AG10803 (cell line): ENCODE data around the gene HMGA1.

Source experiments
- DNase-seq: peaks from one replicate; pipeline ENCODE4 v3.0.0; 2010; ENCODE audit warnings: low read depth
- H3K4me3 ChIP-seq: 2 replicates; pipeline ENCODE4 v1.5.1; 2011; ENCODE audit warnings: mild to moderate bottlenecking, low read length, control low read depth
- TF ChIP-seq, protein P1 (sequence below): conservative IDR thresholded peaks from 2 replicates; pipeline ENCODE4 v1.5.1; 2011; ENCODE audit warnings: mild to moderate bottlenecking, low read length, control low read depth, inconsistent platforms

HMGA1 gene

DNA sequence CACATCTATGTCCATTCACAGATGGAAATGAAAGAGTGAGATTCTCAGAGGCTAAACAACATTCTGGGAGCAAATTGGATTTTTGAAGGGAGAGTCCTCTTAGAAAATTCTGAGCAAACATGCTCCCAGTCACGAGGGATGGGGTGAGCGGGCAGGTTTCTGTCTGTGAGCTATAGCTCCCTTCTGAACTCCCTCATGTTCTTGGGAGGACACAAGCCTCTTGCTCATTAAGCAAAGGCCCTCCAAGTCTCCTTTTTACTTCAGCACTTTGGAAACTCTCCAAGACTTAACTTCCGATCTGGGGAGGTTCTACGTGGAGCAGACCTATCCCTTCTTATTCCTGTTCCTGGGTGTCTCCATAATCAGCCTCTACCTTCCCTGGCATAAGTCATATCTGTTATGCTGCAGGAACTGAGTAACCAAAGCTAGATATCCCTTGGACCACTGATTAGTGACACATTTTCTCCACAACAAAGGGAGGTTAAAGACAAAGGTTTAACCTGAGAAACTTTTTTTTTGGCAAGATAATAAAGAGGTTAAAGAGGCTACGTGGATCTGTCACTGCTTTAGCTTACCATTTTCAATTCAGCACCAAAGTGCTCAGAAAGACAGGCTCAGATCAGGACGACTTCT lies 45.1 kb downstream of the HMGA1 start:
- DNase-seq = no peak
- H3K4me3 ChIP-seq = no peak overlapping the region
- TF ChIP-seq, protein P1, sequence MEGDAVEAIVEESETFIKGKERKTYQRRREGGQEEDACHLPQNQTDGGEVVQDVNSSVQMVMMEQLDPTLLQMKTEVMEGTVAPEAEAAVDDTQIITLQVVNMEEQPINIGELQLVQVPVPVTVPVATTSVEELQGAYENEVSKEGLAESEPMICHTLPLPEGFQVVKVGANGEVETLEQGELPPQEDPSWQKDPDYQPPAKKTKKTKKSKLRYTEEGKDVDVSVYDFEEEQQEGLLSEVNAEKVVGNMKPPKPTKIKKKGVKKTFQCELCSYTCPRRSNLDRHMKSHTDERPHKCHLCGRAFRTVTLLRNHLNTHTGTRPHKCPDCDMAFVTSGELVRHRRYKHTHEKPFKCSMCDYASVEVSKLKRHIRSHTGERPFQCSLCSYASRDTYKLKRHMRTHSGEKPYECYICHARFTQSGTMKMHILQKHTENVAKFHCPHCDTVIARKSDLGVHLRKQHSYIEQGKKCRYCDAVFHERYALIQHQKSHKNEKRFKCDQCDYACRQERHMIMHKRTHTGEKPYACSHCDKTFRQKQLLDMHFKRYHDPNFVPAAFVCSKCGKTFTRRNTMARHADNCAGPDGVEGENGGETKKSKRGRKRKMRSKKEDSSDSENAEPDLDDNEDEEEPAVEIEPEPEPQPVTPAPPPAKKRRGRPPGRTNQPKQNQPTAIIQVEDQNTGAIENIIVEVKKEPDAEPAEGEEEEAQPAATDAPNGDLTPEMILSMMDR = no peak

DNA sequence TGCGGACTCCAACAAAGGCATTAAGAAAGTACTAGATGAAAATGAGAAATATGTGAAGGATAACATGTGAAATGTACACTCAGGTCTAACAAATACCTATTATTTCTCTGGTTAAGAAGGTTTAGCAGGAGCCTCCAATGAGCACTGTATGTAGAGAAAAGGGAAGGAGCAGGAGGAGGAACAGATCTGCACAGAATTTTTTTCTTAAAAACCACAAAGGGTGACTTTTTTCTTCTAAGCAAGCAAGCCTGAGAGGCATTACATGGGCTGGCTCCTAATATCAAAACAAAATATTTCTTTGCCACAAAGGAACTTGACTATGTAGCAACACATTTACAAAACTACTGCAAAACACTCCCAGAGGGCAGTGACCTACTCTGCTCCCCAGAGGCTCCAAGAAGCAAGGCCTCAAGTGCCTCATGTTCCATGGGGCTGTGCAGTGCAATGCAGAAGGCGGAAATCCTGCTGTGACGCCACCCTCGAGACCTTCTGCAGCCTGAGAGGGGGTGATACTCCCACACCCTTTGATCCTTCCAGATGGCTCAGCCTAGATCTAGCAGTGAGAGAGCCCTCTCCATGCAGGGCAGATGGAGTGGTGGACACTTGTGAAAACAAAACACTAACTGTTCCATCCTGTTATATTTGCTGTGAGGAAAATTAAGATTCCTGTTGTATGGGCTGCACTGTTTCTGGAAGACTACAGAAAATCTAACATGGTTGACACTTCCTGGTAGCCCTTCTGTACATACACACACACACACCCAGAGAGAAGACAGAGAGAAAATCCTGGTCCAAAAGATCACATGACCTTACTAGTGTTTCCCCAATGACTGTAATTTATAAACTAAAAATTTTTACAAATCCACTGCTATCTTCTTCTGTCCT lies 48.1 kb downstream of the HMGA1 start:
- peak; percentile 90 for DNase-seq
- no peak overlapping the region for H3K4me3 ChIP-seq
- TF ChIP-seq, protein P1 = no peak

DNA sequence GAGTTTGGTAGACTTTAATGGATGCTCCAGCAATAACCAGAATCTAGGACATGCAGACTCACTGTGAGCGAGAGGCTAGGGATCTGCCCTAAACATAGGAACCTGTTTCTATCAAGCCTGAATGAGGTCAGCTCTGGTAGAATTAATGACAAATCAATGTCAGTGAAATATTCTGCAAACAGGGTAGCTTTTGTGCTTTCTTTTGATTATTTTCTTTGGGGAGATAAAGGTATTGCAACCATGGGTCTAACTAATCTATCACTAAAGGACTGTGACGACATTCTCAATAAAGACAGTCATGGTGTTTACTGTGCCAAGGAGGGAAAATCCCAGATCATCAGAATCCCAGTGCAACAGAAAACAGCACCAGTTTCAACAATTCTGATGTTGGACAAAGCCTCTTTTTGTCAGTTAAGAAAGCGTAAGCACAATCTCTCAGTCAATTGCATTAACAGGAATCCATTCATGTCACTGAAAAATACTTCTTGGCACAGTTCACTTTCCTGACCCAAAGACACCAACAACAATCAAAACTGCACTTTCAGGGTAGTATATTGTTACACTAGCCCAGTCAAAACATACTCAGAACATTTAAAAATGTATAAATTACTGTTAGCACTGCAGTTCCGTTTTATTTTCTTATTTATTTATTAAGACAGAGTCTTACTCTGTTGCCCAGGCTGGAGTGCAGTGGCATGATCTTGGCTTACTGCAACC lies 48.9 kb downstream of the HMGA1 start:
- H3K4me3 ChIP-seq = no peak overlapping the region
- TF ChIP-seq, protein P1 = no peak
- no peak for DNase-seq

DNA sequence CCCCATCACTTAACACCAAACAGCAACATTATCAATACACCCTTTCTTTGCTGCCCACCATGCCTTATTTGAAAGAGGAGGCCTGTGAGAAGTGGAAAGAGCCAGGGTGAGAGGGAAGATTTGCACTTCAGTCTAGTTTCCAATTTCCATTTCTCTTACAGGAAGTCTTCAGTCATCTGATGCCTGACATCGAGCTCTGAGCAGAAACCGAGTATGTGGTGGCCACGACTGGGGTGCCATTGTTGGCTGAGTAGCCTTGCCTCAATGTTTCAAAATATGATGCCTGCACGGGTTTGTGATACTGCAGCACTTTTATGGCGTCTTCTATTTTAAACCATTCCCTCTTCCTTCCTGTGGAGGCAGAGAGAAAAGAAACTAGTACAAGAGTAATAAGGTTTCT lies 51.9 kb downstream of the HMGA1 start:
- TF ChIP-seq, protein P1 = no peak
- DNase-seq = no peak
- H3K4me3 ChIP-seq = no peak overlapping the region

DNA sequence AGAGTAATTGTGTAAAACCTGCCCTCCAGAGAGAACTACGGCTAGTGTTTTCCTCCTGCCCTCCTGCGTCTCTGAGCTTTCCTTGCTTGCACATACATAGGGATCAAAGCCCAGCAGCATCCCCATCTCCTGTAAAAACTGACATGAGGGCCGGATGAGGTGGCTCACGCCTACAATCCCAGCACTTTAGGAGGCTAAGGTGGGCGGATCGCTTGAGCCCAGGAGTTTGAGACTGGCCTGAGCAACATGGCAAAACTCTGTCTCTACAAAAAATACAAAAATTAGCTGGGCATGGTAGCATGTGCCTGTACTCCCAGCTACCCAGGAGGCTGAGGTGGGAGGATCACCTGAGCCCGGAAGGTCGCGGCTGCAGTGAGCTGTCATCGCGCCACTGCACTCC lies 52.5 kb downstream of the HMGA1 start:
- DNase-seq = no peak
- TF ChIP-seq, protein P1 = no peak
- no peak overlapping the region for H3K4me3 ChIP-seq

DNA sequence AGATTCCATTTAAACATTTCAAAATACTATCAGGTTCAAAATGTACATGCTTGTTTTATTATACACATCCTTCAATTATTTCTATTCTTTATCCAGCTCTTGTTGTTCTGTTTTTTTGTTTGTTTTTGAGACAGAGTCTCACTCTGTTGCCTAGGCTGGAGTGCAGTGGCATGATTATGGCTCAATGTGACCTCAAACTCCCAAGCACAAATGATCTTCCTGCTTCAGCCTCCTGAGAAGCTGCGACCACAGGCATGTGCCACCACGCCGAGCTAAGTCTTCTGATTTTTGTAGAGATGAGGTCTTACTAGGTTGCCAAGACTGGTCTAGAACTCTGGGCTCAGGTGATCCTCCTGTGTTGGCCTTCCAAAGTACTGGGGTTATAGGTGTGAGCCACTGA lies 56.3 kb downstream of the HMGA1 start:
- no peak overlapping the region for H3K4me3 ChIP-seq
- TF ChIP-seq, protein P1 = no peak
- DNase-seq = no peak
